GM23338 (cell line): ENCODE data around the gene BCL2L12. TPM values are rescaled to one million over a fixed set of nuclear protein-coding genes. Genes with fewer than 3 reads are reported as not detected.
A peak's percentile ranks its signal among the peaks of the same experiment; 100 is the strongest.

Source experiments
- ATAC-seq: fragments of 200-7000 bp; cut with Tn5 transposase; 3 replicates; pipeline ENCODE4 v1.9.1; 2020
- DNase-seq: peaks from one replicate; pipeline ENCODE4 v3.0.0-alpha.2; 2015; ENCODE audit warnings: low spot score
- H2AFZ ChIP-seq: fragments of 200-600 bp; sonication (generic); 2 replicates; pipeline ENCODE4 v1.8.0; 2016; ENCODE audit warnings: antibody characterized with exemption, mild to moderate bottlenecking, moderate library complexity
- H3F3A ChIP-seq: fragments of 200-600 bp; sonication (generic); replicated peaks from 2 replicates; pipeline ENCODE4 v1.8.0; 2017; ENCODE audit warnings: antibody characterized with exemption, mixed run types, low read depth
- H3K27ac ChIP-seq: fragments of 200-600 bp; sonication (generic); 2 replicates; pipeline ENCODE4 v1.6.1; 2016; ENCODE audit warnings: low read depth
- H3K27me3 ChIP-seq: fragments of 200-600 bp; sonication (generic); 2 replicates; pipeline ENCODE4 v1.8.0; 2016; ENCODE audit warnings: mild to moderate bottlenecking, mixed run types, moderate library complexity; ENCODE audit not compliant: insufficient read depth
- H3K36me3 ChIP-seq: fragments of 200-600 bp; sonication (generic); 2 replicates; pipeline ENCODE4 v1.8.0; 2016; ENCODE audit warnings: mild to moderate bottlenecking; ENCODE audit not compliant: insufficient read depth
- H3K4me1 ChIP-seq: fragments of 200-600 bp; sonication (generic); 2 replicates; pipeline ENCODE4 v1.8.0; 2016; ENCODE audit warnings: mild to moderate bottlenecking, moderate library complexity; ENCODE audit not compliant: insufficient read depth
- H3K4me2 ChIP-seq: fragments of 200-600 bp; sonication (generic); 2 replicates; pipeline ENCODE4 v1.7.1; 2017; ENCODE audit warnings: mixed run types
- H3K4me3 ChIP-seq: fragments of 200-600 bp; sonication (generic); 2 replicates; pipeline ENCODE4 v1.6.1; 2016; ENCODE audit warnings: mixed run types
- H3K79me2 ChIP-seq: fragments of 200-600 bp; sonication (generic); replicated peaks from 2 replicates; pipeline ENCODE4 v1.8.0; 2017; ENCODE audit warnings: mild to moderate bottlenecking; ENCODE audit not compliant: insufficient read depth
- H3K9me2 ChIP-seq: fragments of 200-600 bp; sonication (generic); 2 replicates; pipeline ENCODE4 v1.8.0; 2017; ENCODE audit not compliant: insufficient read depth
- H4K20me1 ChIP-seq: fragments of 200-600 bp; sonication (generic); replicated peaks from 2 replicates; pipeline ENCODE4 v1.8.0; 2017; ENCODE audit warnings: mild to moderate bottlenecking; ENCODE audit not compliant: insufficient read depth
- H3K27ac Mint-ChIP-seq: 2 replicates; pipeline ENCODE4 v1.8.0; 2020; ENCODE audit warnings: inconsistent platforms, mild to moderate bottlenecking, moderate library complexity, mixed read lengths
- H3K27me3 Mint-ChIP-seq: 3 replicates; pipeline ENCODE4 v1.8.0; 2022; ENCODE audit warnings: low read depth, mild to moderate bottlenecking, moderate library complexity, mixed read lengths, inconsistent platforms; ENCODE audit not compliant: insufficient read depth, poor library complexity
- H3K36me3 Mint-ChIP-seq: 3 replicates; pipeline ENCODE4 v1.8.0; 2021; ENCODE audit warnings: low read depth, mild to moderate bottlenecking, inconsistent platforms, moderate library complexity, mixed read lengths
- H3K4me1 Mint-ChIP-seq: 3 replicates; pipeline ENCODE4 v1.8.0; 2020; ENCODE audit warnings: mild to moderate bottlenecking, inconsistent platforms, mixed read lengths
- H3K4me3 Mint-ChIP-seq: 3 replicates; pipeline ENCODE4 v1.8.0; 2021; ENCODE audit warnings: moderate library complexity, mild to moderate bottlenecking, inconsistent platforms, mixed read lengths
- H3K9me3 Mint-ChIP-seq: 3 replicates; pipeline ENCODE4 v1.8.0; 2020; ENCODE audit warnings: moderate library complexity, mild to moderate bottlenecking, inconsistent platforms, mixed read lengths
- EZH2phosphoT487 ChIP-seq: fragments of 200-600 bp; sonication (generic); IDR thresholded peaks from one replicate; pipeline ENCODE4 v1.8.1; 2018; ENCODE audit warnings: antibody characterized with exemption; ENCODE audit not compliant: unreplicated experiment
- REST ChIP-seq: IDR thresholded peaks from one replicate; pipeline ENCODE4 v1.6.1; 2018; ENCODE audit warnings: antibody characterized with exemption; ENCODE audit not compliant: unreplicated experiment
- ZNF114 ChIP-seq: fragments of 250-450 bp; sonication (Bioruptor Pico); IDR thresholded peaks from 2 replicates; pipeline ENCODE4 v1.5.0; 2020; ENCODE audit warnings: mild to moderate bottlenecking, moderate library complexity
- polyA plus RNA-seq: library from polyadenylated mRNA; unstranded; fragments of >200 nt; fragmentation: Nextera tagmentation; extraction: Ambion mirVana; gene quantifications from 2 replicates; pipeline ENCODE4 v1.2.1, GENCODE V29; 2016
- total RNA-seq: library from RNA; depleted of rRNA; stranded (reverse); fragments of >200 nt; shearing (Covaris generic); gene quantifications from 2 replicates; pipeline ENCODE4 v1.2.3, GENCODE V29; 2014
- TF ChIP-seq, protein P1 (sequence below): fragments of 250-450 bp; sonication (Bioruptor Pico); IDR thresholded peaks from 2 replicates; pipeline ENCODE4 v1.5.0; 2020; ENCODE audit warnings: mild to moderate bottlenecking, moderate library complexity
- TF ChIP-seq, protein P2 (sequence below): IDR thresholded peaks from 2 replicates; pipeline ENCODE4 v1.6.1; 2016; ENCODE audit warnings: antibody characterized with exemption
- TF ChIP-seq, protein P3 (sequence below), 2 experiments: fragments of 200-600 bp in 1 of 2; sonication (generic) in 1 of 2; conservative IDR thresholded peaks; 2 replicates each; pipeline versions ENCODE4 v1.5.1 to v1.6.1; 2016 to 2017; ENCODE audit warnings: antibody characterized with exemption in 2 of 2, low read depth in 2 of 2, mild to moderate bottlenecking in 2 of 2, moderate library complexity in 1 of 2

BCL2L12 gene
- total and polyA plus RNA-seq, 2 experiments from 2014 or later: 61.3 to 102 TPM

GRCh38 chr19:49683814-49684250, 18.1 kb downstream of the BCL2L12 start:
- Mint-ChIP-seq H3K27me3 (peaks cover 32% of the 10 kb centered on the region), H3K36me3 (peaks cover 70% of the 10 kb centered on the region), H3K4me3 (no peak overlapping the region), H3K9me3 (no peaks in the 10 kb centered on the region), H3K27ac (no peak overlapping the region), H3K4me1 (peaks cover 50% of the 10 kb centered on the region)
- ATAC-seq (no peak), DNase-seq (no peak)
- Histone ChIP-seq H3K36me3 (peaks cover 44% of the 10 kb centered on the region), H3K4me3 (no peak overlapping the region), H3K27ac (peak overlapping the region; percentile 68; the same call in 1 of the 2 replicates), H3K79me2 (peaks cover 51% of the 10 kb centered on the region), H3K9me2 (no peaks in the 10 kb centered on the region), H3K4me1 (peaks cover 36% of the 10 kb centered on the region), H2AFZ (no peak overlapping the region), H3K27me3 (no peaks in the 10 kb centered on the region), H4K20me1 (peaks cover 57% of the 10 kb centered on the region), H3F3A (peaks cover 66% of the 10 kb centered on the region), H3K4me2 (no peak overlapping the region)
- TF ChIP-seq EZH2phosphoT487 (no peak), REST (no peak), ZNF114 (CRISPR knock-in tag) (no peak)
- TF ChIP-seq, protein P1, sequence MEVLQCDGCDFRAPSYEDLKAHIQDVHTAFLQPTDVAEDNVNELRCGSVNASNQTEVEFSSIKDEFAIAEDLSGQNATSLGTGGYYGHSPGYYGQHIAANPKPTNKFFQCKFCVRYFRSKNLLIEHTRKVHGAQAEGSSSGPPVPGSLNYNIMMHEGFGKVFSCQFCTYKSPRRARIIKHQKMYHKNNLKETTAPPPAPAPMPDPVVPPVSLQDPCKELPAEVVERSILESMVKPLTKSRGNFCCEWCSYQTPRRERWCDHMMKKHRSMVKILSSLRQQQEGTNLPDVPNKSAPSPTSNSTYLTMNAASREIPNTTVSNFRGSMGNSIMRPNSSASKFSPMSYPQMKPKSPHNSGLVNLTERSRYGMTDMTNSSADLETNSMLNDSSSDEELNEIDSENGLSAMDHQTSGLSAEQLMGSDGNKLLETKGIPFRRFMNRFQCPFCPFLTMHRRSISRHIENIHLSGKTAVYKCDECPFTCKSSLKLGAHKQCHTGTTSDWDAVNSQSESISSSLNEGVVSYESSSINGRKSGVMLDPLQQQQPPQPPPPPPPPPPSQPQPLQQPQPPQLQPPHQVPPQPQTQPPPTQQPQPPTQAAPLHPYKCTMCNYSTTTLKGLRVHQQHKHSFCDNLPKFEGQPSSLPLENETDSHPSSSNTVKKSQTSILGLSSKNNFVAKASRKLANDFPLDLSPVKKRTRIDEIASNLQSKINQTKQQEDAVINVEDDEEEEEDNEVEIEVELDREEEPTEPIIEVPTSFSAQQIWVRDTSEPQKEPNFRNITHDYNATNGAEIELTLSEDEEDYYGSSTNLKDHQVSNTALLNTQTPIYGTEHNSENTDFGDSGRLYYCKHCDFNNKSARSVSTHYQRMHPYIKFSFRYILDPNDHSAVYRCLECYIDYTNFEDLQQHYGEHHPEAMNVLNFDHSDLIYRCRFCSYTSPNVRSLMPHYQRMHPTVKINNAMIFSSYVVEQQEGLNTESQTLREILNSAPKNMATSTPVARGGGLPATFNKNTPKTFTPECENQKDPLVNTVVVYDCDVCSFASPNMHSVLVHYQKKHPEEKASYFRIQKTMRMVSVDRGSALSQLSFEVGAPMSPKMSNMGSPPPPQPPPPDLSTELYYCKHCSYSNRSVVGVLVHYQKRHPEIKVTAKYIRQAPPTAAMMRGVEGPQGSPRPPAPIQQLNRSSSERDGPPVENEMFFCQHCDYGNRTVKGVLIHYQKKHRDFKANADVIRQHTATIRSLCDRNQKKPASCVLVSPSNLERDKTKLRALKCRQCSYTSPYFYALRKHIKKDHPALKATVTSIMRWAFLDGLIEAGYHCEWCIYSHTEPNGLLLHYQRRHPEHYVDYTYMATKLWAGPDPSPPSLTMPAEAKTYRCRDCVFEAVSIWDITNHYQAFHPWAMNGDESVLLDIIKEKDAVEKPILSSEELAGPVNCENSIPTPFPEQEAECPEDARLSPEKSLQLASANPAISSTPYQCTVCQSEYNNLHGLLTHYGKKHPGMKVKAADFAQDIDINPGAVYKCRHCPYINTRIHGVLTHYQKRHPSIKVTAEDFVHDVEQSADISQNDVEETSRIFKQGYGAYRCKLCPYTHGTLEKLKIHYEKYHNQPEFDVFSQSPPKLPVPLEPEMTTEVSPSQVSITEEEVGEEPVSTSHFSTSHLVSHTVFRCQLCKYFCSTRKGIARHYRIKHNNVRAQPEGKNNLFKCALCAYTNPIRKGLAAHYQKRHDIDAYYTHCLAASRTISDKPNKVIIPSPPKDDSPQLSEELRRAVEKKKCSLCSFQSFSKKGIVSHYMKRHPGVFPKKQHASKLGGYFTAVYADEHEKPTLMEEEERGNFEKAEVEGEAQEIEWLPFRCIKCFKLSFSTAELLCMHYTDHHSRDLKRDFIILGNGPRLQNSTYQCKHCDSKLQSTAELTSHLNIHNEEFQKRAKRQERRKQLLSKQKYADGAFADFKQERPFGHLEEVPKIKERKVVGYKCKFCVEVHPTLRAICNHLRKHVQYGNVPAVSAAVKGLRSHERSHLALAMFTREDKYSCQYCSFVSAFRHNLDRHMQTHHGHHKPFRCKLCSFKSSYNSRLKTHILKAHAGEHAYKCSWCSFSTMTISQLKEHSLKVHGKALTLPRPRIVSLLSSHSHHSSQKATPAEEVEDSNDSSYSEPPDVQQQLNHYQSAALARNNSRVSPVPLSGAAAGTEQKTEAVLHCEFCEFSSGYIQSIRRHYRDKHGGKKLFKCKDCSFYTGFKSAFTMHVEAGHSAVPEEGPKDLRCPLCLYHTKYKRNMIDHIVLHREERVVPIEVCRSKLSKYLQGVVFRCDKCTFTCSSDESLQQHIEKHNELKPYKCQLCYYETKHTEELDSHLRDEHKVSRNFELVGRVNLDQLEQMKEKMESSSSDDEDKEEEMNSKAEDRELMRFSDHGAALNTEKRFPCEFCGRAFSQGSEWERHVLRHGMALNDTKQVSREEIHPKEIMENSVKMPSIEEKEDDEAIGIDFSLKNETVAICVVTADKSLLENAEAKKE: no peak
- TF ChIP-seq, protein P2, sequence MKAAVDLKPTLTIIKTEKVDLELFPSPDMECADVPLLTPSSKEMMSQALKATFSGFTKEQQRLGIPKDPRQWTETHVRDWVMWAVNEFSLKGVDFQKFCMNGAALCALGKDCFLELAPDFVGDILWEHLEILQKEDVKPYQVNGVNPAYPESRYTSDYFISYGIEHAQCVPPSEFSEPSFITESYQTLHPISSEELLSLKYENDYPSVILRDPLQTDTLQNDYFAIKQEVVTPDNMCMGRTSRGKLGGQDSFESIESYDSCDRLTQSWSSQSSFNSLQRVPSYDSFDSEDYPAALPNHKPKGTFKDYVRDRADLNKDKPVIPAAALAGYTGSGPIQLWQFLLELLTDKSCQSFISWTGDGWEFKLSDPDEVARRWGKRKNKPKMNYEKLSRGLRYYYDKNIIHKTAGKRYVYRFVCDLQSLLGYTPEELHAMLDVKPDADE: no peak
- TF ChIP-seq, protein P3, sequence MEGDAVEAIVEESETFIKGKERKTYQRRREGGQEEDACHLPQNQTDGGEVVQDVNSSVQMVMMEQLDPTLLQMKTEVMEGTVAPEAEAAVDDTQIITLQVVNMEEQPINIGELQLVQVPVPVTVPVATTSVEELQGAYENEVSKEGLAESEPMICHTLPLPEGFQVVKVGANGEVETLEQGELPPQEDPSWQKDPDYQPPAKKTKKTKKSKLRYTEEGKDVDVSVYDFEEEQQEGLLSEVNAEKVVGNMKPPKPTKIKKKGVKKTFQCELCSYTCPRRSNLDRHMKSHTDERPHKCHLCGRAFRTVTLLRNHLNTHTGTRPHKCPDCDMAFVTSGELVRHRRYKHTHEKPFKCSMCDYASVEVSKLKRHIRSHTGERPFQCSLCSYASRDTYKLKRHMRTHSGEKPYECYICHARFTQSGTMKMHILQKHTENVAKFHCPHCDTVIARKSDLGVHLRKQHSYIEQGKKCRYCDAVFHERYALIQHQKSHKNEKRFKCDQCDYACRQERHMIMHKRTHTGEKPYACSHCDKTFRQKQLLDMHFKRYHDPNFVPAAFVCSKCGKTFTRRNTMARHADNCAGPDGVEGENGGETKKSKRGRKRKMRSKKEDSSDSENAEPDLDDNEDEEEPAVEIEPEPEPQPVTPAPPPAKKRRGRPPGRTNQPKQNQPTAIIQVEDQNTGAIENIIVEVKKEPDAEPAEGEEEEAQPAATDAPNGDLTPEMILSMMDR (conservative IDR thresholded peaks at IDR 0.05; ENCODE audit: low read depth in 2 of 2): no peak
